Measurements from ENCODE around the gene ADCY4.

DNA sequence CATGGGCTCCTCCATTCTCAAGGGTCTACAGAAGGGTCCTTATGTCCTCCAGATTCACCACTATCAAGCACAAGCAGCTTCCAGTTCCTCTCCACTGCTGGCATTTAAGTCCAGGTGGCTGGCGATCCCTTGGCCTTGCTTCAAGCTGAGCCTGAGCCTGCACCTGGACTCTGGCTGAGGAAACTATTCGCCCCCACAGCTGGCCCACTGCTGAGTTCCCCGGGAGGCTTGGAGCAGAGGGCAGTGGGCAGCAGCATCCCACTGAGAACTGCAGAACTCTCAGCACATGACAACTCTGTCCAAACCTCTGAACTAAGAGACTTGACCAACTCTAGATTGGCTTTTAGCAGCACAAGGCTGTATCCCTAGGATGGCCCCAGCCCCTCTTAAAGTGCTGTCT lies 52.1 kb downstream of the ADCY4 start:
- TF ChIP-seq, protein P1, sequence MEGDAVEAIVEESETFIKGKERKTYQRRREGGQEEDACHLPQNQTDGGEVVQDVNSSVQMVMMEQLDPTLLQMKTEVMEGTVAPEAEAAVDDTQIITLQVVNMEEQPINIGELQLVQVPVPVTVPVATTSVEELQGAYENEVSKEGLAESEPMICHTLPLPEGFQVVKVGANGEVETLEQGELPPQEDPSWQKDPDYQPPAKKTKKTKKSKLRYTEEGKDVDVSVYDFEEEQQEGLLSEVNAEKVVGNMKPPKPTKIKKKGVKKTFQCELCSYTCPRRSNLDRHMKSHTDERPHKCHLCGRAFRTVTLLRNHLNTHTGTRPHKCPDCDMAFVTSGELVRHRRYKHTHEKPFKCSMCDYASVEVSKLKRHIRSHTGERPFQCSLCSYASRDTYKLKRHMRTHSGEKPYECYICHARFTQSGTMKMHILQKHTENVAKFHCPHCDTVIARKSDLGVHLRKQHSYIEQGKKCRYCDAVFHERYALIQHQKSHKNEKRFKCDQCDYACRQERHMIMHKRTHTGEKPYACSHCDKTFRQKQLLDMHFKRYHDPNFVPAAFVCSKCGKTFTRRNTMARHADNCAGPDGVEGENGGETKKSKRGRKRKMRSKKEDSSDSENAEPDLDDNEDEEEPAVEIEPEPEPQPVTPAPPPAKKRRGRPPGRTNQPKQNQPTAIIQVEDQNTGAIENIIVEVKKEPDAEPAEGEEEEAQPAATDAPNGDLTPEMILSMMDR (IDR thresholded peaks at IDR 0.05; ENCODE audit: low read depth, low read length) = no peak
- no peak for TF ChIP-seq POLR2A (IDR thresholded peaks at IDR 0.05; ENCODE audit: extremely low read depth, insufficient read length)
